ENCODE results near the gene CHPF2.

Gene CHPF2

DNA sequence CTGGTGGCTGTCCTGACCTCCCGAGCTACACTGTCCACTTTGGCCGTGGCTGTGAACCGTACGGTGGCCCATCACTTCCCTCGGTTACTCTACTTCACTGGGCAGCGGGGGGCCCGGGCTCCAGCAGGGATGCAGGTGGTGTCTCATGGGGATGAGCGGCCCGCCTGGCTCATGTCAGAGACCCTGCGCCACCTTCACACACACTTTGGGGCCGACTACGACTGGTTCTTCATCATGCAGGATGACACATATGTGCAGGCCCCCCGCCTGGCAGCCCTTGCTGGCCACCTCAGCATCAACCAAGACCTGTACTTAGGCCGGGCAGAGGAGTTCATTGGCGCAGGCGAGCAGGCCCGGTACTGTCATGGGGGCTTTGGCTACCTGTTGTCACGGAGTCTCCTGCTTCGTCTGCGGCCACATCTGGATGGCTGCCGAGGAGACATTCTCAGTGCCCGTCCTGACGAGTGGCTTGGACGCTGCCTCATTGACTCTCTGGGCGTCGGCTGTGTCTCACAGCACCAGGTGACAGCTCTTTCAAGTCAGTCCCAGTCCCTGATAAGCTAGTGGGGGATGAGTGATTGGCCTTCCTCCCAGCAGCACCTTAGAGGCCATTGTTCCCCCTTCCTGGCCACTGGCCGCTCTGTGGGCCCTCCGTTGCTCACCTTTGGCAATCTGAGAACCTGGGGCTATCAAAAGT, 3.0 kb downstream of the CHPF2 start:
- no peak for DNase-seq

DNA sequence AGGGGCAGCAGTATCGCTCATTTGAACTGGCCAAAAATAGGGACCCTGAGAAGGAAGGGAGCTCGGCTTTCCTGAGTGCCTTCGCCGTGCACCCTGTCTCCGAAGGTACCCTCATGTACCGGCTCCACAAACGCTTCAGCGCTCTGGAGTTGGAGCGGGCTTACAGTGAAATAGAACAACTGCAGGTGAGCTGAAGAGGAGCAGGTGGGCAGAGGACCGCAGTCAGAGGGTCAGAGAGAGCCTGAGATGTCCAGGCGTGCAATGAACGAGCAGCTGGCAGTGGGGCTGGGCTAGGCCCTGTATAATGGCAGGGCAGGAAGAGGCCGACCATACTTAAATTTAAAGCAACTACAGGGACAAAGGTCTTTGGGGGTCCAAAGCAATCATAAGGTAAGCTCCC, 4.1 kb downstream of the CHPF2 start:
- DNase-seq, result no peak

DNA sequence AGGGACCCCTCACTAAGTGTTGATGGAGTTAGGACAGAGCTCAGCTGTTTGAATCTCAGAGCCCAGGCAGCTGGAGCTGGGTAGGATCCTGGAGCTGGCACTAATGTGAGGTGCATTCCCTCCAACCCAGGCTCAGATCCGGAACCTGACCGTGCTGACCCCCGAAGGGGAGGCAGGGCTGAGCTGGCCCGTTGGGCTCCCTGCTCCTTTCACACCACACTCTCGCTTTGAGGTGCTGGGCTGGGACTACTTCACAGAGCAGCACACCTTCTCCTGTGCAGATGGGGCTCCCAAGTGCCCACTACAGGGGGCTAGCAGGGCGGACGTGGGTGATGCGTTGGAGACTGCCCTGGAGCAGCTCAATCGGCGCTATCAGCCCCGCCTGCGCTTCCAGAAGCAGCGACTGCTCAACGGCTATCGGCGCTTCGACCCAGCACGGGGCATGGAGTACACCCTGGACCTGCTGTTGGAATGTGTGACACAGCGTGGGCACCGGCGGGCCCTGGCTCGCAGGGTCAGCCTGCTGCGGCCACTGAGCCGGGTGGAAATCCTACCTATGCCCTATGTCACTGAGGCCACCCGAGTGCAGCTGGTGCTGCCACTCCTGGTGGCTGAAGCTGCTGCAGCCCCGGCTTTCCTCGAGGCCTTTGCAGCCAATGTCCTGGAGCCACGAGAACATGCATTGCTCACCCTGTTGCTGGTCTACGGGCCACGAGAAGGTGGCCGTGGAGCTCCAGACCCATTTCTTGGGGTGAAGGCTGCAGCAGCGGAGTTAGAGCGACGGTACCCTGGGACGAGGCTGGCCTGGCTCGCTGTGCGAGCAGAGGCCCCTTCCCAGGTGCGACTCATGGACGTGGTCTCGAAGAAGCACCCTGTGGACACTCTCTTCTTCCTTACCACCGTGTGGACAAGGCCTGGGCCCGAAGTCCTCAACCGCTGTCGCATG, 5.2 kb downstream of the CHPF2 start:
- DNase-seq, result no peak

DNA sequence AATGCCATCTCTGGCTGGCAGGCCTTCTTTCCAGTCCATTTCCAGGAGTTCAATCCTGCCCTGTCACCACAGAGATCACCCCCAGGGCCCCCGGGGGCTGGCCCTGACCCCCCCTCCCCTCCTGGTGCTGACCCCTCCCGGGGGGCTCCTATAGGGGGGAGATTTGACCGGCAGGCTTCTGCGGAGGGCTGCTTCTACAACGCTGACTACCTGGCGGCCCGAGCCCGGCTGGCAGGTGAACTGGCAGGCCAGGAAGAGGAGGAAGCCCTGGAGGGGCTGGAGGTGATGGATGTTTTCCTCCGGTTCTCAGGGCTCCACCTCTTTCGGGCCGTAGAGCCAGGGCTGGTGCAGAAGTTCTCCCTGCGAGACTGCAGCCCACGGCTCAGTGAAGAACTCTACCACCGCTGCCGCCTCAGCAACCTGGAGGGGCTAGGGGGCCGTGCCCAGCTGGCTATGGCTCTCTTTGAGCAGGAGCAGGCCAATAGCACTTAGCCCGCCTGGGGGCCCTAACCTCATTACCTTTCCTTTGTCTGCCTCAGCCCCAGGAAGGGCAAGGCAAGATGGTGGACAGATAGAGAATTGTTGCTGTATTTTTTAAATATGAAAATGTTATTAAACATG, 6.0 kb downstream of the CHPF2 start:
- DNase-seq, result no peak

DNA sequence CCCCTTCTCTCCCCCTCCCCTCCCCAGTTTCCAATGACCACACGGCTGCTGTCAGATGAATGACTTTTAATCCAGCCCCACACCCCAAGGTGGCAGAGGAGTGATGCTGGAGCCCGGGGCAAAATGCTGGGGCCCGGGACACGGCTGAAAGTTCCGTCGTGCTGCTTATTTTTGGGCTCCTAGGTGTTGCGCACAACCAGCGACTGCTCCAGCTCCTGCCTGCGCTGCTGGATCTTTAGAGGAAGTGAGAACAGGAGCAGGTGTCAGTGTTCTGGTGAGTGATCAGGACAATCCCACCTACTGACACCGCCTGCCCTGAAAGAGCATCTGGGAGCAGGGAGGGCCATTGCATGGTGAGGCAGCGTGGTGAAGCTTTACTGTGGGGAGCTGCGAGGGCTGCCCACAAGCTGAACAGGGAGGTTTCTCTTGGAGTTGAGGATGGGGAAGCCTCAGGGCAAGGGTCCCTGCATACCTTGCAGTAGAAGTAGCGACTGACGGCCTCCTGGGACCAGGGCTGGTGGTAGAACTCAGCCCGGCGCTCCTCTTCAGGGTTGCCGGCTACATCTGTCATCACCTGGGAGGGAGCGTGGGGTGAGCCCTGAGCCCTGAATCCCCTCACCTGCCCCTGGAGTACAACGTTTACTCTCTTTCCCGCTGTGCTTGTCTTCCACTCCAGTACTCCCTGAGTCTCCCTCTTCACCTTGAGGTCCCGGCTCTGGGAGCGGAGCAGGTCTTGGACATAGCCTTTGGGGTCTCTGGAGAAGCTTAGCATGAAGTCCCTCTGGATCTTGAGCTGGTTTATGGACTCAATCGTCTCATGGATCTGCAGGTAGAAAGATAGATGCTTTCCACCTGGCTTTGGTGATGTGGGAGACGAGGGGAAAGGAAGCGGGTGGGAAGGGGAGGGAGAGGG, 6.9 kb downstream of the CHPF2 start:
- no peak for DNase-seq

DNA sequence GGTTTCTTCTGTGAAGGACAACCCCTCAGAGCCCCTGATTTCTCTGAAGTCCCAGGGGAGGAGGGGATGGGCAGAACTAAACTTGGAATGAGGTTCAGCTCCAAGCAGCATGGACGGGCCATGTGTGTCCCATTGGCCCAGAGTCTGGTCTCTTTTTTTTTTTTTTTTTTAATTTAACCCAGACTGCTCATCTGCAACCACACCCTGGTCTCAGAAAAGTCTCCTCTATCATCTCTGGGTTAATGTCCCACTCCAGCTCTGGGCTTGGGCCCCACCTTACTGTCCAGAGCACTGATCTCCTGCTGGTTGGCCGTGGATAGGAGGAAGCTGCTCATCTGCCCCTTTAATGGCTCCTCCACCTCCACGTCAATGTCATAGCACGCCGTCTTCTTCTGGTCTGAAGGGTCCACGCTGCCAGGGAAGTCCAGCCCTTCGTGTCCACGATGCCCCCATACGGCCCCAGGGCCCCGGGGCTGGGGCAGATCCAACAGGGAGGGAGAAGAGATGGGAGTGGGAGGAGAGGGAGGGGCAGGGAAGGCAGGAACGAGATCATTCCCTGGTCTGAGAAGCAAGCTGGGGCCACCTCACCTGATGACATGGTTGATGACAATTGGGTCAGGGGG, 7.7 kb downstream of the CHPF2 start:
- no peak for DNase-seq

DNA sequence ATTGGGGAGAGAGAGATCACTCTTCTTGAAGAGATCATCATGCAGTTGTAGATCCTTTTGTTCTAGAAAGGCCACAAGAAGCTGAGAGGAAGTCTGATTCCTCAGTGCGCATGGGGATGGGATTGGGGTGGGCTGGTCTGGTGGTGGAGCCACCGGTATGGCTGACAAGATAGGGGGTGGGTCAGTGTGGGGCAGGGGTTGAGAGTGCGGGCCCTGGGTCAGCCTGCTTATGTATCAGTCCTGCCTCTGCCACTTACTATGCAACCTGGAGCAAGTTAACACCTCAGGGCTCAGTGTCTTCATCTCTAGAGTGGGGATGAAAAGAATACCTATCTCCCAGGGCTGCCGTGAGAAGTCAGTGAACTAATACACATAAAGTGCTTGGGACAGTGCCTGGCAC, 8.3 kb downstream of the CHPF2 start:
- no peak for DNase-seq

DNA sequence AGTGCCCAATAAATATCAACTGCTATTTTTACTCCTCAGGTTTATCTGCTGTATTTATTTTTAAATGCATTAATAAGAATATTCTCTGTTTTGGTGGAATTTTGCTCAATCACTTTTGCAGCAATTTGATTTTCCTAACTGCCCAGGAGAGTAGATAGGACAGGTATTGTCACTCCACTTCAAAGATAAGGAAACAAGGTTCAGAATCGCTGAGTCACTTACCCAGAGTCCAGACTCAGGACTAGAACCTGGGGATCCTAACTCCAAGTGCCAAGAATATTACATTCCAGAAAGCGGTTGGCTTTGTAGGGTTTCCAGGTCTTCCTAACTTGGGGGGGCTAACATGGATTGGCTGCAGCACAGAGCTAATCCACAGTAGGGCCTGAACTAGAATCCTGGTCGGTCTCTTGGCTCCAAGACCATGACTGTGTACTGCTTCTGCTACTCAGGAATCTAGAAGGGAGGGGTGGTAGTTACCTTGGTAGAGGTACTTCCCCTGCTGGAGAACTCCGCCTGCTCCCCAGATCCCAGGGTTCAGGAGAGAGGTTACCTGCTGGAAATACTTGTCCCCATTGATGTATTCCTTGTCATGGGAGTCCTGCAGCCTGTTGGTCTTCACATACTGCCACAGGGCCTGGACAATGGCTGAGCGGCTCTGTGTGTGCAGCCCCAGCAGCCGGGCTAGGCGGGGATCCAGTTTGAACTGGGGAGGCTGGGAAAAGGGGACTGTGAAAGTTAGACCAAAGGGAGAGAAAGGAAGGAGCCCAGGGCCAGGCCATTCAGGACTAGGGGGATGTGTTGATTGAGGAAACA, 8.9 kb downstream of the CHPF2 start:
- DNase-seq, result no peak

DNA sequence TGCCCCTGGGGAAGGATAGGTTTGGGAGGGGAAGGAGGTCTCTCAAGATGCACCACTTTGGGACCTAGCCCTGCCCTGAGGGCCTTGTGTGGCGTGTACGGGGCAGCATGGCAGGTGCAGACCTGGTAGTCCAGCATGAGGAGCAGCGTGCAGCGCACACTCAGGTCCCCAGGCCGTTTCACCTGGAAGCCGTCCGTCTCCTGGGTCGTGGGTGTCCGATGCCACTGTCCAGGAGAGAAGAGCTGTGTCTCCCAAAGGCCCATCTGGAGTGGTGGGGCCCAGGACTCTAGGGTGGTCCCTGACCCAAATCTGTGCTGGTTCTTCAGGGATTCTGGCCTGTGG, 9.4 kb downstream of the CHPF2 start:
- DNase-seq, result no peak

DNA sequence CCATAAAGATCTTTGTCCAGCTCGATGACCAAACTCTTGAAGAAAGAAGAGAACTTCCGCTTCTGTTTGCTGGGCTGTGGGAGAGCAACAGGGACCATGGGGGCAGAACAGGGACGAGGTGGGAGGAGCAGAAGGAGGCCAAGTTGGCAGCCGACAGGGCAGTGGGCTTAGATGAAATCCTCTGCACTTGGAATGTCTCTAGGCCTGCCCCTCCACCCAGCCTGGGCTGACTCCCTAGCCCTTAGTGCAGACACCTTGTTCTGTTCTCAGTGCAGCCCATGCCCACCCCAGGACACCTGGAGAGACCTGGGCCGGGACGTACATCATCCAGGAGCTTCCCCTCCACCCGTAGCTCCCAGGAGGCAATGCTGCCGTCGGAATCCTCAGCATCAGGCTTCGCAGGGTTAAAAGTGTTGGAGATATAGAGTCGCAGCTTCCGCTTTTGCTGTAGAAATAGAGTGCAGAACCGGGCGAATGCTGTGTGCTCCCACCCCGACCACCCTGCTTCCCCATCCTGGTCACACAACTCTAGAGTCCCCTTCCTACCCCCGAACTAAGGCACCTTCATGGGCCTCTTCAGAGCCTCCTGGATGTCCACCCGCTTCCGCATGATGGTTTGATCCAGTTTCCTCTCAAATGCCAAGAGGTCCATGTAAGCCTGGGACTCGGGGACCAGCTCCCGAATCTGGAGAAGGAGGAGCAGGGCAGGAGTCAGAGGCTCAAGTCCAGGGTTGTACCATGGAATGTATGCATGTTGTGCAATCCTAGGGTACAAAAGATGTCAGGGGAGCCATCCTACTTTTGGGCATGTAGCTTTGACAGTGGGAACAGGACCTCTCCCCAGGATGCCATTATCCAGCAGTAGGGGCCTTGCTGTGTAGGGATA, 10.1 kb downstream of the CHPF2 start:
- DNase-seq, result no peak

DNA sequence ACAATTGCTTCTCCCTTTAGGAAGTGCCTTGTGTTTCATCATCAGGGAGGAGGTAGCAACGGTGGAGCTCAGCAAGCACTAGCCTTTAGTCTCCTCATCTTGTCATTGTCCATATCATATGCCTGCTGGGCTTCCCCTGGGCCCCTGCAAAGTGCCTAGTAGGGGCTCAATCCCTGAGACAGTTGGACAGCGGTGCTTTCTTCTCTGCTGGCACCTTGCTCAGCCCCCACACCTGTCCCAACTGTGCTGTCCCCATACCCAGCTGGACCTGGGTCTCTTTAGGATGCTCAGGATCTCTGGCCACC, 10.7 kb downstream of the CHPF2 start:
- DNase-seq, result no peak

DNA sequence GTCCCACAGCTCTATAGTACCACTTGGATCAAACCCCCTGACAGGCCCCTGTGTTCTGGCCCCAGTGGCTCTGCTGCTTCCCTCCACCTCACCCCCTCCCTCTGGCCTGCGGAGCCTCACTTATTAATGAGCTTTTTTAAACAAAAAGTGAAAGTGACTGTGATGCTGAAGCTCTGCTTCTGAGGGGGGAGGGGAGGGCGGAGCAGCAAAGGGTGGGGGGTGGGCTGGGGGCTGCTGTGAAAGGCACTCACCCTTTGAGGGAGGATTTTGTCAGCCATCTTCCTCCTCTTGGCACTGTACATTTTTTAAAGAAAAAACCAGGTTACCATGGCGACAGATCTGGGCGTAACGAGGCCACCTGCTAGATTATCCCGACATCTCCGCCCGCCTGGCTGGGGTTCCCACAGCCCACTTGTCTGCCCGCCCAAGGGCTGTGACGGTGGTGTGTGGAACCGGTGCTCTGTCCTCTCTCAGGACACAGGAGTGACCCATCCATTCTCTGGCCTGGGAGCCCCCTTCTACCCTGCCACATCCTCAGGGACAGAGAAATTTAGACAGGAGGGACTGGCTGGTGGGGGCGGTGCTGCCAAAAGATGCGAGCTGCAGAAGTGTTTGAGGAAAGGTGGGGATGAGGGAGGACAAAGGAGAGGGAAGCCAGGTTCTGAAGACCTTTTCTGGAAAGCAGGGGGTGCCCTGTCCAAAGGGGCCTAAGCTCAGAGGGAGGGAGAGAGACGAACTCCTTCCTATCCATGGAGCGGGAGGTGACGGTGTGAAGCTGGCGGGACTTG, 11.3 kb downstream of the CHPF2 start:
- DNase-seq, result no peak

DNA sequence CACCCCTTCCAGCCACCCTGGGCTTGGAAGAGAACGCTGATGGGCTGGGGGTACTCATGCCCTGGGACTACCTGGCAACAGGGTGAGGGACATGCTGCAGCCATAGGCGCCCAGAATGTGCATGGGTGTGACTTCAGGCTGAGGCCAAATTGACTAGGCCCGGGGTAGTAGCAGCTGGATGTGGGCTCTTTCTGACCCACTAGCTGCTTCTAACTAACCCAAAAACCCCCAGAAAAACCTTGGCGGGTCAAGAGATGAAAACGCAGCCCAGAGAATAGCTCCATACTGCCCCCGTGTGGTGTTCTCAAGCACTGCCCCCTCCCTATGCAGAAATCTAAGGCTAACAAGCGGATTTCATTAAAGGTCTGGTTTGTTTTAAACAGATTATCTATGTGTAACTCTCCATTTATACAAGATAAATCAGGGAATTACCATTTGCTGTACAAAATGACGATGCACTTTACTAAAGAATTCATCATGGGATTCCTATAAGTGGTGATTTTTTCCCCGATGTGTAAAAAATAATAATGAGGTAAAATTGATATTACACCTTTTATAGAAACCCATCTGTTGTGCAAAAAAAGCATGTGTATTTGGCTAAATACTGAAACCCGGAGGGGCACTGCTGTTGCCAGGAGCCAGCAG, 12.0 kb downstream of the CHPF2 start:
- DNase-seq, result no peak

DNA sequence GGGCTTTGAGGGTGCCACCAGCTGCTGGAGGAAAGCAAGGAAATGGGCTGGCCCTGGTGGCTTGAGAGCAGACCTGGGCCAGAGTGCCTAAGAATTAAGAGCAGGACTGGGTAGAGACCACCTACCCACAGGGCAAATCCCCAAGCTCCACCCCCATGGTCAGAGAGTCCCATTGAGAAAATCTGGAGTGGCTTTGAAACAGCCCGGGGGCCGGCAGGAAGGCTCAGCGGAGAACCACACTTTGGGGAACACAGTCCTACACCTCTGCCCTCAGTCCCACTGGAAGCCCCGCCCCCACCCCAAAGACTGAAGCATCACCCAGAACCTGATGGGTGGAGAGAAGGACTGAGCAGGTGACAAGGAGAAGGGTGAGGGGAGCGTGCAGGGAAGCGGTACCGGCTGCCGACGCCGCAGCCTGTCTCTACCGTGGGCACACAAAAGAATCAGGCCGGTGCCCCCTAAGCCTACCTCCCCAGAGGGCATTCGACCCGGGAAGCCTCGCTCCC, 12.6 kb downstream of the CHPF2 start:
- DNase-seq, result no peak

DNA sequence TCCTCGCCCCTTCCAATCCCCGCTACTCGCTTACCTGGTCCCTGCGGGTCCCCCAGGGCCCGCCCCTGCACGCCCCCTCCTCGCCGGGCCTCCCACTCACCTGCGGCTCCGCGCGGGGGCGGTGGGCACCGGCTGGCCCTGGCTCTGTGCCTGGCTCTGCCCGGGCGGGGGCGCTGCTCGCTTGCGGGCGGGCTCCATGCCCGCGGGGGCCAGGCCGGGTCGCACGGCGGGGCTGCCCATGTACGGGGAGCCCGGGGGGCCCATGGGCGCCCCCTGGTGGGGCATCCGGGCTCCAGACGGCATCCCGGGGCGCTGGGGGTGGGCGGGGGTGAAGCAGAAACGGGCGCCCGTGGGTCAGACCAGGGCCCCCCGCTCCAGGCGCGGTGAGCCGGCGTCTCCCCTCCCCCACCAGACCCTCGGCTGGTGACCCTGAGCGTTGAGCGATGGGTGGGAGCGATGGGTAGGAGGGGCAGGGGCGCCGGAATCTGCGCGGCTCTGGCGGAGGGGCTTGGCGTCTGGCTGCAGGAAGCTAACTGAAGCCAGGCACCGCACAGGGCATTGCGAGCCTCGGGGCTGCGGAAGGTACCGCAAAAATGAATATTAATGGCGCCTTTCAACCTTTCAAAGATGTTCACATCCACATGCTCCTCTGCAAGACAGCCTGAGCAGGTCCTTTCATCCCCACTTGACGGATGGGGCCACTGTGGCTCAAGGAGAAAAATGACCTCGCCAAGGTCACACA, 13.2 kb downstream of the CHPF2 start:
- no peak for DNase-seq

DNA sequence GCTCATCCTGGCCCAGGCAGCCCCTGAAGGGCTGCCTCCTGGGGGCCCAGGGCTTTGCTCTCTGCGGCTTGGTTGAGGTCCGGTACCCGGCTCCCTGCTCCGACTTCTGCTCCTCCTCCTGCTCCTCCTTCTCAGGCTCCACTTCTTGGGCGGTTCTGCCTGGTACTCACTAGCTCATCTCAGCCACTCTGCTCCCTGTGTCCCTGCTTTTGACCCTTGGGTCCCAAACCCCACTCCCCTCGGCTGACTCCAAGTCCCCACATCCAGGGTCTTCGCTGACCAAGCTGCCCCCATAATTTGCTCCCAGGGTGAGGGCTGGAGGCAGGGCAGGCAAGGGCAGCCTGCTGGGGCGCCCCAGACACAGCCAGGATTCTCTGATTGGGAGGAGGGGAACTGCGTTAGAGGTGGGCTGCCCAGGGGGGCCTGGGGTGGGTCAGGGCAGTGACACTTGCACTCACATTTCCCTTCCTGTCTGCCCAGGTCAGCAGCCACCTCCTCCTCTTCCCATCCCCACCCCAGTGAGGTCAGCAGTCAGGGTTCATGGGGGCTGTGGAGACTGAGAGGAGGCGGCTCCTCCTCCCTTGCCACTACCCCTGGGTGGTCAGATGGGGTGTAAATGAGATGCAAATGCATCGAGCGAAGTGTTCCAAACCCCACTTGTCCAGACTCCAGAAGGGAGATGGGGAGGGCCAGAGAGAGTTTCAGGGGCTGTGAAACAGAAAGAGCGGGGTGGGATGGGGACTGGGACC, 14.0 kb downstream of the CHPF2 start:
- no peak for DNase-seq

DNA sequence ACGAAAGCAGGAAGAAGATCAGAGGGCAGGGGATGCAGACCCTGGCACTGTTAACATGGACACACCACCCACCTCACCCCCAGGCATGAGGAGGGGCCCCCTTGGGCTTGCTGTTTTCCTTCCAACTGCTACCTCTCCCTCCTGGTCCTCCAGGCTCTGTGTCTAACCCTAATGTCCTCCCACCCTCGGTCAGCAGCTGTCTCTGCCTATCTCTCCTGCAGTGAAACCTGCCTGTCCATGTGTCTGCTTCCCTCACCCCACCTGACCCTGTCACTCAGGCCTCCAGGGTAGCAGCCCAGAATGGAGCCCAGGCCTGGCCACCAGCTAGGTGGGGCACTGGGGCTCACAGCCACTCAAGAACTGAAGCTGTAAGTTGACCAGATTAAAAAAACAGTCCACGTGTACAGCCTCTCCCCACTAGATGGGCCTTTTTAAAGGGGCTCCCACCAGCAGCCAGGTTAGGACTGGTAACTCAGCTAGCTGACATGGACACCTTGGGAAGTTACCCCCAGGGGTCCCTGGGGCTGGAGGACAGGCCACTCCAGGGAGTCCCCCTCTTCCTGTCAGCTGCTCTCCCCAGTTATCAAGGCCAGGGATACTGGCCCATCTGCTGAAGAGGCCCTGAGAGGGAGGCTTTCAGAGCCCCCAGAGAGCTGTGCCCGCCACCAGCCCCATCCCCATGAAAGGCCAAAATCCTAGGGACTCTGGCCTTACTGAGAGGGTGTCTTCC, 14.7 kb downstream of the CHPF2 start:
- no peak for DNase-seq
